Liver (tissue), 9 donors: Measurements from ENCODE around the gene GALNT9. TPM values are rescaled to one million over a fixed set of nuclear protein-coding genes. Genes with fewer than 3 reads are reported as not detected.

ENCODE experiments used
- DNase-seq: peaks from one replicate; pipeline ENCODE4 v3.0.0-alpha.2; 2017; ENCODE audit warnings: low spot score
- H3K27ac ChIP-seq, 2 donors: one replicate each; pipeline ENCODE4 v1.7.0; 2013; ENCODE audit warnings: inconsistent platforms in 2 of 2, low read length in 2 of 2, control low read depth in 1 of 2, low read depth in 1 of 2, mild to moderate bottlenecking in 1 of 2
- H3K27me3 ChIP-seq, 4 donors: one replicate each; pipeline versions ENCODE4 v1.6.1 to v1.7.0; 2013; ENCODE audit warnings: low read length in 3 of 4, inconsistent platforms in 1 of 4, mild to moderate bottlenecking in 1 of 4, moderate library complexity in 1 of 4; ENCODE audit not compliant: control insufficient read depth in 4 of 4, insufficient read depth in 4 of 4
- H3K36me3 ChIP-seq, 4 donors: one replicate each; pipeline versions ENCODE4 v1.6.1 to v1.7.0; 2013; ENCODE audit warnings: low read length in 3 of 4, mild to moderate bottlenecking in 3 of 4, low read depth in 1 of 4, moderate library complexity in 1 of 4; ENCODE audit not compliant: control insufficient read depth in 4 of 4, insufficient read depth in 3 of 4
- H3K4me1 ChIP-seq, 4 donors: one replicate each; pipeline versions ENCODE4 v1.6.1 to v1.7.0; 2013; ENCODE audit warnings: low read length in 3 of 4, mild to moderate bottlenecking in 3 of 4, moderate library complexity in 1 of 4; ENCODE audit not compliant: control insufficient read depth in 4 of 4, insufficient read depth in 4 of 4
- H3K4me3 ChIP-seq, 3 donors: one replicate each; pipeline versions ENCODE4 v1.6.1 to v1.7.0; 2013; ENCODE audit warnings: low read length in 3 of 3, control low read depth in 1 of 3, low read depth in 1 of 3, mild to moderate bottlenecking in 1 of 3
- H3K9ac ChIP-seq, 2 donors: one replicate each; pipeline ENCODE4 v1.7.0; 2013; ENCODE audit warnings: low read length in 2 of 2, mild to moderate bottlenecking in 2 of 2, moderate library complexity in 2 of 2, control low read depth in 1 of 2, low read depth in 1 of 2
- H3K9me3 ChIP-seq, 4 donors: one replicate each; pipeline versions ENCODE4 v1.6.1 to v1.7.0; 2013; ENCODE audit warnings: low read length in 3 of 4; ENCODE audit not compliant: control insufficient read depth in 4 of 4
- ATF3 ChIP-seq: IDR thresholded peaks from 2 replicates; pipeline ENCODE4 v1.6.1; 2016; ENCODE audit warnings: antibody characterized with exemption
- CTCF ChIP-seq: fragments of 150-350 bp; IDR thresholded peaks from 2 replicates; pipeline ENCODE4 v1.5.1; 2017; ENCODE audit warnings: improper control_type of control experiment, low read depth, low read length; ENCODE audit not compliant: missing input control
- EGR1 ChIP-seq, 2 donors: IDR thresholded peaks; 2 replicates each; pipeline ENCODE4 v1.6.1; 2016 to 2018; ENCODE audit warnings: antibody characterized with exemption in 2 of 2, low read depth in 2 of 2
- FOXA1 ChIP-seq: IDR thresholded peaks from 2 replicates; pipeline ENCODE4 v1.6.1; 2016; ENCODE audit warnings: antibody characterized with exemption
- FOXA2 ChIP-seq: IDR thresholded peaks from 2 replicates; pipeline ENCODE4 v1.6.1; 2016; ENCODE audit warnings: antibody characterized with exemption
- GABPA ChIP-seq, 2 donors: IDR thresholded peaks in 1 of 2; conservative IDR thresholded peaks in 1 of 2; 2 replicates each; pipeline ENCODE4 v1.6.1; 2016; ENCODE audit warnings: antibody characterized with exemption in 2 of 2, mild to moderate bottlenecking in 1 of 2, moderate library complexity in 1 of 2
- HNF4A ChIP-seq, 2 donors: conservative IDR thresholded peaks; 2 replicates each; pipeline ENCODE4 v1.6.1; 2016; ENCODE audit warnings: antibody characterized with exemption in 2 of 2, mild to moderate bottlenecking in 2 of 2
- HNF4G ChIP-seq: IDR thresholded peaks from 2 replicates; pipeline ENCODE4 v1.6.1; 2016; ENCODE audit warnings: antibody characterized with exemption
- JUND ChIP-seq, 2 donors: IDR thresholded peaks; 2 replicates each; pipeline ENCODE4 v1.6.1; 2016; ENCODE audit warnings: antibody characterized with exemption in 2 of 2
- MAX ChIP-seq: IDR thresholded peaks from 2 replicates; pipeline ENCODE4 v1.6.1; 2016; ENCODE audit warnings: antibody characterized with exemption
- RAD21 ChIP-seq, 2 donors: IDR thresholded peaks; 2 replicates each; pipeline ENCODE4 v1.6.1; 2016; ENCODE audit warnings: antibody characterized with exemption in 2 of 2, mild to moderate bottlenecking in 2 of 2
- REST ChIP-seq: IDR thresholded peaks from 2 replicates; pipeline ENCODE4 v1.6.1; 2016; ENCODE audit warnings: antibody characterized with exemption, mild to moderate bottlenecking
- RXRA ChIP-seq, 2 donors: IDR thresholded peaks; 2 replicates each; pipeline ENCODE4 v1.6.1; 2017 to 2018; ENCODE audit warnings: antibody characterized with exemption in 2 of 2, mild to moderate bottlenecking in 1 of 2
- TAF1 ChIP-seq: conservative IDR thresholded peaks from 2 replicates; pipeline ENCODE4 v1.6.1; 2016; ENCODE audit warnings: antibody characterized with exemption, mild to moderate bottlenecking
- YY1 ChIP-seq: IDR thresholded peaks from 2 replicates; pipeline ENCODE4 v1.6.1; 2016; ENCODE audit warnings: antibody characterized with exemption, mild to moderate bottlenecking
- ZBTB33 ChIP-seq: IDR thresholded peaks from 2 replicates; pipeline ENCODE4 v1.6.1; 2016; ENCODE audit warnings: antibody characterized with exemption
- WGBS: extraction: QIAGEN DNeasy Blood & Tissue Kit; methylation state at CpG from one replicate; pipeline ENCODE4 v1.1.7; 2013; 5-methylcytosine and 5-hydroxymethylcytosine counted together
- polyA plus RNA-seq, 2 donors: library from polyadenylated mRNA; stranded (reverse) in 1 of 2; unstranded in 1 of 2; fragments of 200-250 nt in 1 of 2; fragments of >200 nt in 1 of 2; fragmentation: Nextera tagmentation in 1 of 2; extraction: Ambion mirVana in 1 of 2; gene quantifications; one replicate each; pipeline versions ENCODE4 v1.2.1 to v1.2.3, GENCODE V29; 2013 to 2015
- total RNA-seq, 2 donors: library from RNA; depleted of rRNA; stranded (reverse); fragments of >200 nt; gene quantifications; one replicate each; pipeline ENCODE4 v1.2.3, GENCODE V29; 2014
- donor health status: healthy.
- donor health status: healthy.
- donor health status: healthy.
- donor health status: healthy.
- donor health status: healthy.

The GALNT9 gene
- total and polyA plus RNA-seq, 4 donors, result 0.05 to 0.25 (median 0.09) TPM; not detected in 1

- 88% methylated on average over 52 of the region's 52 CpGs for WGBS
- TF ChIP-seq ATF3 (no peak), EGR1 (IDR thresholded peaks at IDR 0.05; ENCODE audit: low read depth in 2 of 2) (no peak), REST (no peak), HNF4G (no peak), TAF1 (no peak), ZBTB33 (no peak), RAD21 (IDR thresholded peaks at IDR 0.05) (no peak), HNF4A (conservative IDR thresholded peaks at IDR 0.05) (no peak), FOXA1 (no peak), RXRA (IDR thresholded peaks at IDR 0.05) (no peak), FOXA2 (no peak)
Observed at GRCh38 chr12:132360906-132361777, 31.8 kb upstream of the GALNT9 start.

GRCh38 chr12:132360410-132360809 lies 31.0 kb upstream of the GALNT9 start:
- 86% methylated on average over 7 of the region's 7 CpGs for whole genome bisulfite sequencing
- H3K9me3 ChIP-seq, result peaks cover 0 to 2% (median 0%) of the 10 kb centered on the region in 4 donors
- H3K27ac ChIP-seq, result no peak overlapping the region
- TF ChIP-seq YY1 (no peak), RXRA (IDR thresholded peaks at IDR 0.05) (no peak), MAX (no peak), HNF4A (conservative IDR thresholded peaks at IDR 0.05) (no peak), GABPA (IDR thresholded peaks at IDR 0.05 in 1 of 2, conservative IDR thresholded peaks at IDR 0.05 in 1 of 2) (no peak), FOXA1 (no peak), JUND (IDR thresholded peaks at IDR 0.05) (no peak), CTCF (no peak), HNF4G (no peak), RAD21 (IDR thresholded peaks at IDR 0.05) (no peak)
- H3K4me1 ChIP-seq, result no peaks in the 10 kb centered on the region
- H3K36me3 ChIP-seq, result no peaks in the 10 kb centered on the region
- DNase-seq, result no peak
- no peak overlapping the region for H3K4me3 ChIP-seq
- H3K27me3 ChIP-seq, result no peaks in the 10 kb centered on the region
- no peak overlapping the region for H3K9ac ChIP-seq

More at GRCh38 chr12:132360906-132361777, 31.8 kb upstream of the GALNT9 start:
- no peaks in the 10 kb centered on the region for H3K27me3 ChIP-seq
- H3K36me3 ChIP-seq, result no peaks in the 10 kb centered on the region
- H3K9me3 ChIP-seq, result peaks cover 0 to 2% (median 0%) of the 10 kb centered on the region in 4 donors
- H3K9ac ChIP-seq, result no peak overlapping the region
- no peaks in the 10 kb centered on the region for H3K4me1 ChIP-seq
- no peak overlapping the region for H3K4me3 ChIP-seq
- no peak for DNase-seq
- H3K27ac ChIP-seq, result no peak overlapping the region
